HCT116 (cell line): Measurements from ENCODE around the gene UBL5. TPM values are rescaled to one million over a fixed set of nuclear protein-coding genes. Genes with fewer than 3 reads are reported as not detected.

Experiments used
- ATAC-seq: fragments of 200-7000 bp; cut with Tn5 transposase; 2 replicates; pipeline ENCODE4 v1.9.1; 2020; ENCODE audit warnings: mild to moderate bottlenecking, moderate library complexity
- BruUV-seq: library from RNA; stranded (reverse); fragments of 400-500 nt; replicated peaks from 2 replicates; lab custom pipeline; 2021; lab: Mats Ljungman, UMichigan
- CTCF ChIA-PET: fragments of 300-600 bp; sonication (Branson Sonifier 250); formaldehyde crosslinking; loops from one replicate; lab custom pipeline; 2021; ENCODE audit warnings: antibody characterized with exemption; lab: Charles Lee
- POLR2A ChIA-PET: fragments of 300-600, 350-600 bp; sonication (Branson Sonifier 250); formaldehyde crosslinking; loops from one replicate; lab custom pipeline; 2021; ENCODE audit warnings: antibody characterized with exemption; lab: Charles Lee
- RAD21 ChIA-PET, 2 experiments: fragments of 300-600 bp; sonication (Branson Sonifier 250); formaldehyde crosslinking; loops; one replicate each; lab custom pipeline; 2023; ENCODE audit warnings: low total read pairs in 2 of 2; ENCODE audit not compliant: uncharacterized antibody in 2 of 2, unreplicated experiment in 2 of 2, low non-redundant PET in 1 of 2; lab: Charles Lee
- DNase-seq: peaks from one replicate; pipeline ENCODE4 v3.0.0-alpha.2; 2010; ENCODE audit warnings: low read depth, low spot score
- H2AFZ ChIP-seq: fragments of 200-600 bp; shearing (Covaris generic), sonication (generic); 2 replicates; pipeline ENCODE4 v1.6.1; 2017; ENCODE audit warnings: low read depth, mixed run types, mixed read lengths, antibody characterized with exemption, low read length; ENCODE audit not compliant: poor library complexity, severe bottlenecking
- H3K27ac ChIP-seq: 2 replicates; pipeline ENCODE4 v1.5.1; 2012; ENCODE audit warnings: low read depth, low read length
- H3K27me3 ChIP-seq: fragments of 200-600 bp; sonication (generic); 2 replicates; pipeline ENCODE4 v1.6.1; 2016; ENCODE audit warnings: mixed run types, low read length, mixed read lengths; ENCODE audit not compliant: insufficient read depth
- H3K36me3 ChIP-seq, 2 experiments: fragments of 200-500 bp in 1 of 2; fragments of 200-600 bp in 1 of 2; sonication (Bioruptor generic) in 1 of 2; sonication (generic) in 1 of 2; 2 replicates each; pipeline versions ENCODE4 v1.5.1 to v1.6.1; 2014 to 2016; ENCODE audit warnings: low read length in 2 of 2, inconsistent platforms in 1 of 2, mixed read lengths in 1 of 2, mixed run types in 1 of 2; ENCODE audit not compliant: insufficient read depth in 2 of 2, control insufficient read depth in 1 of 2
- H3K4me1 ChIP-seq, 2 experiments: fragments of 200-600 bp in 1 of 2; sonication (generic) in 1 of 2; 2 replicates each; pipeline versions ENCODE4 v1.5.1 to v1.6.1; 2012 to 2017; ENCODE audit warnings: low read length in 2 of 2, inconsistent platforms in 1 of 2, mild to moderate bottlenecking in 1 of 2, mixed read lengths in 1 of 2, mixed run types in 1 of 2, moderate library complexity in 1 of 2; ENCODE audit not compliant: insufficient read depth in 2 of 2, control insufficient read depth in 1 of 2
- H3K4me2 ChIP-seq: fragments of 200-600 bp; sonication (generic); 2 replicates; pipeline ENCODE4 v1.6.1; 2017; ENCODE audit warnings: mixed run types, low read length, mixed read lengths
- H3K4me3 ChIP-seq, 2 experiments: fragments of 200-600 bp in 1 of 2; sonication (generic) in 1 of 2; replicated peaks in 1 of 2; 2 replicates each; pipeline ENCODE4 v1.5.1; 2011 to 2016; ENCODE audit warnings: low read length in 2 of 2, control low read depth in 1 of 2, low read depth in 1 of 2, mild to moderate bottlenecking in 1 of 2, mixed read lengths in 1 of 2, mixed run types in 1 of 2
- H3K79me2 ChIP-seq: fragments of 200-600 bp; sonication (generic); 2 replicates; pipeline ENCODE4 v1.6.1; 2017; ENCODE audit warnings: mild to moderate bottlenecking, mixed run types, low read length, moderate library complexity, mixed read lengths; ENCODE audit not compliant: insufficient read depth
- H3K9ac ChIP-seq: fragments of 200-600 bp; sonication (generic); 2 replicates; pipeline ENCODE4 v1.6.1; 2016; ENCODE audit warnings: low read length, mixed read lengths
- H3K9me2 ChIP-seq: fragments of 200-600 bp; sonication (generic), shearing (Covaris generic); 2 replicates; pipeline ENCODE4 v1.6.1; 2017; ENCODE audit warnings: mixed run types, mild to moderate bottlenecking, moderate library complexity; ENCODE audit not compliant: insufficient read depth
- H3K9me3 ChIP-seq, 2 experiments: fragments of 200-500 bp in 1 of 2; fragments of 200-600 bp in 1 of 2; sonication (Bioruptor generic) in 1 of 2; sonication (generic) in 1 of 2; 2 replicates each; pipeline ENCODE4 v1.6.1; 2014 to 2017; ENCODE audit warnings: low read length in 2 of 2, mixed read lengths in 2 of 2, inconsistent platforms in 1 of 2, low read depth in 1 of 2, mild to moderate bottlenecking in 1 of 2, mixed run types in 1 of 2, moderate library complexity in 1 of 2; ENCODE audit not compliant: control insufficient read depth in 1 of 2, insufficient read depth in 1 of 2
- H4K20me1 ChIP-seq: fragments of 200-600 bp; sonication (generic), shearing (Covaris generic); 2 replicates; pipeline ENCODE4 v1.6.1; 2017; ENCODE audit warnings: mixed run types, mild to moderate bottlenecking, moderate library complexity; ENCODE audit not compliant: insufficient read depth
- ATF3 ChIP-seq: IDR thresholded peaks from 2 replicates; pipeline ENCODE4 v1.6.1; 2012
- CBX3 ChIP-seq: IDR thresholded peaks from 2 replicates; pipeline ENCODE4 v1.6.1; 2012; ENCODE audit warnings: low read depth
- CEBPB ChIP-seq: IDR thresholded peaks from 2 replicates; pipeline ENCODE4 v1.6.1; 2012; ENCODE audit warnings: low read depth
- CTCF ChIP-seq, 3 experiments: fragments of 200-600 bp in 1 of 3; sonication (generic) in 1 of 3; IDR thresholded peaks in 2 of 3; conservative IDR thresholded peaks in 1 of 3; 2 replicates each; pipeline ENCODE4 v1.5.1; 2012 to 2017; ENCODE audit warnings: low read depth in 2 of 3, low read length in 2 of 3, antibody characterized with exemption in 1 of 3, borderline replicate concordance in 1 of 3, control low read depth in 1 of 3, mild to moderate bottlenecking in 1 of 3, mixed read lengths in 1 of 3, mixed run types in 1 of 3, moderate library complexity in 1 of 3; ENCODE audit not compliant: insufficient read depth in 1 of 3
- EGR1 ChIP-seq: IDR thresholded peaks from 2 replicates; pipeline ENCODE4 v1.6.1; 2012; ENCODE audit warnings: low read depth
- ELF1 ChIP-seq: IDR thresholded peaks from 2 replicates; pipeline ENCODE4 v1.6.1; 2012; ENCODE audit warnings: low read depth, borderline replicate concordance
- EZH2 ChIP-seq: fragments of 200-600 bp; sonication (generic); IDR thresholded peaks from 2 replicates; pipeline ENCODE4 v1.6.1; 2017; ENCODE audit warnings: antibody characterized with exemption, mixed run types
- MAX ChIP-seq: IDR thresholded peaks from 2 replicates; pipeline ENCODE4 v1.6.1; 2012
- POLR2A ChIP-seq: IDR thresholded peaks from 2 replicates; pipeline ENCODE4 v1.7.0; 2011; ENCODE audit warnings: borderline replicate concordance; ENCODE audit not compliant: insufficient read depth, insufficient read length; ENCODE audit errors: extremely low read depth
- POLR2AphosphoS5 ChIP-seq: IDR thresholded peaks from 2 replicates; pipeline ENCODE4 v1.6.1; 2011; ENCODE audit warnings: mild to moderate bottlenecking, low read depth, low read length, moderate library complexity
- RAD21 ChIP-seq: IDR thresholded peaks from 2 replicates; pipeline ENCODE4 v1.6.1; 2012; ENCODE audit warnings: low read depth, mild to moderate bottlenecking
- REST ChIP-seq: IDR thresholded peaks from 2 replicates; pipeline ENCODE4 v1.6.1; 2012; ENCODE audit warnings: low read depth
- SIN3A ChIP-seq: IDR thresholded peaks from 2 replicates; pipeline ENCODE4 v1.6.1; 2012; ENCODE audit warnings: low read depth
- SP1 ChIP-seq: IDR thresholded peaks from 2 replicates; pipeline ENCODE4 v1.6.1; 2012; ENCODE audit warnings: low read depth
- SRF ChIP-seq: IDR thresholded peaks from 2 replicates; pipeline ENCODE4 v1.6.1; 2012; ENCODE audit warnings: low read depth
- TCF7L2 ChIP-seq: IDR thresholded peaks from 2 replicates; pipeline ENCODE4 v1.7.0; 2011; ENCODE audit warnings: borderline replicate concordance, inconsistent platforms; ENCODE audit not compliant: insufficient read depth, insufficient read length; ENCODE audit errors: extremely low read depth
- YY1 ChIP-seq: IDR thresholded peaks from 2 replicates; pipeline ENCODE4 v1.6.1; 2011; ENCODE audit warnings: low read length, low read depth, moderate library complexity, mild to moderate bottlenecking; ENCODE audit not compliant: insufficient replicate concordance; ENCODE audit errors: extremely low read depth
- ZBTB33 ChIP-seq: IDR thresholded peaks from 2 replicates; pipeline ENCODE4 v1.6.1; 2011; ENCODE audit warnings: mild to moderate bottlenecking, low read length, moderate library complexity; ENCODE audit not compliant: insufficient replicate concordance; ENCODE audit errors: extremely low read depth
- ZFX ChIP-seq: fragments of 450-650 bp; IDR thresholded peaks from 2 replicates; pipeline ENCODE4 v1.6.1; 2017
- ZNF274 ChIP-seq: fragments of 200-500 bp; sonication (Bioruptor generic); IDR thresholded peaks from 2 replicates; pipeline ENCODE4 v1.6.1; 2014; ENCODE audit warnings: mild to moderate bottlenecking, low read depth, low read length, inconsistent platforms
- intact Hi-C: fragments of 100-400 bp; cut with micrococcal nuclease; formaldehyde crosslinking; loops from 2 replicates; pipeline ENCODE4 v1.10.0; 2022
- total RNA-seq: library from RNA; stranded (reverse); gene quantifications from one replicate; pipeline ENCODE4 v1.2.1, GENCODE V29; 2021; ENCODE audit not compliant: unreplicated experiment

UBL5 gene
- total RNA-seq, 1 experiment from 2014 or later, result 335 TPM

GRCh38 chr19:9848762-9849161, 21.0 kb downstream of the UBL5 start:
- H3K27ac ChIP-seq, result no peak overlapping the region; the same call in 1 of the 2 replicates
- TF ChIP-seq SP1 (no peak), ZFX (no peak), SRF (no peak), CEBPB (no peak), ZBTB33 (no peak), EZH2 (no peak), CTCF (IDR thresholded peaks at IDR 0.05 in 2 of 3, conservative IDR thresholded peaks at IDR 0.05 in 1 of 3; ENCODE audit: borderline replicate concordance in 1 of 3, insufficient read depth in 1 of 3, low read depth in 2 of 3, low read length in 2 of 3) (no peak), ATF3 (no peak), ZNF274 (no peak), CBX3 (no peak), TCF7L2 (no peak), ELF1 (no peak), SIN3A (no peak), POLR2A (no peak), RAD21 (no peak), POLR2AphosphoS5 (no peak), MAX (no peak), EGR1 (no peak), REST (no peak), YY1 (no peak)
- no peak overlapping the region for H2AFZ ChIP-seq
- CTCF ChIA-PET, result no interaction called here
- peaks cover 5% of the 10 kb centered on the region in 2 experiments; a peak in 3 of 4 replicates for H3K36me3 ChIP-seq
- H3K9ac ChIP-seq, result no peak overlapping the region
- BruUV-seq, result no TSS peak
- no peaks in the 10 kb centered on the region for H4K20me1 ChIP-seq
- no peak overlapping the region for H3K4me3 ChIP-seq
- POLR2A ChIA-PET, result no interaction called here
- RAD21 ChIA-PET, result no interaction called here
- no peaks in the 10 kb centered on the region for H3K9me3 ChIP-seq
- no peaks in the 10 kb centered on the region for H3K9me2 ChIP-seq
- peaks cover 0 to 22% of the 10 kb centered on the region in 2 experiments; a peak in 2 of 4 replicates for H3K4me1 ChIP-seq
- no peak overlapping the region for H3K4me2 ChIP-seq
- intact Hi-C loops, result loop anchor here (2.0 to 5.0 kb wide), 4 partner anchors 66 to 711 kb away; no protein-coding TSS in a partner anchor
- no peaks in the 10 kb centered on the region for H3K27me3 ChIP-seq
- ATAC-seq, result no peak
- peaks cover 11% of the 10 kb centered on the region; the same call in 1 of the 2 replicates for H3K79me2 ChIP-seq
- no peak for DNase-seq
